CD4-positive, alpha-beta T cell treated with Interleukin-12 subunit alpha and Interleukin-12 subunit beta, for 1 hour (primary cell): ENCODE measurements around the gene MIS18A.
"Not testable (repeated sequence)": the region's sequence is repeated elsewhere in the genome, so short reads cannot be mapped to it uniquely, and the experiment has no call there.

Source experiments
- DNase-seq: peaks from one replicate; pipeline ENCODE4 v3.0.0-alpha.2; 2020

MIS18A gene

GRCh38 chr21:32303385-32303784 is 24.5 kb upstream of the MIS18A start:
- DNase-seq: no peak

DNA sequence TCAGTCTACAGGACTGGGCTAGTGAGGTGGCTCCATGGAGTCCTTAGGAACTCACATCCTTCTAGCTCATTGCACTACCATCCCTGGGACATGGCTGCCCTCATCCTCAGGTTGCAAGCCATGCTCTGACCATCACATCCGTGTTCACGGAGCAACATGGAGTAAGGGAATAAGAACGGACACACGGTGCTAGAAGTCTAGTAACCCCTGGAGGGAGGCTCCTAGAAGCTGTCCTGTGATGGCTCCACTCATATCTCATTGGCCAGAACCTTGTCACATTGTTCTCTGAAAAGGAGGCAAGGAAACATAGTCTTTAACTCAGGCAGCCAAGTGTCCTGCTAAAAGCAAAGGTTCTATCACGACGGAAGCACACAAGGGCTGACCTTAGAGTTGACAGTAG is 23.7 kb upstream of the MIS18A start:
- no peak for DNase-seq

DNA sequence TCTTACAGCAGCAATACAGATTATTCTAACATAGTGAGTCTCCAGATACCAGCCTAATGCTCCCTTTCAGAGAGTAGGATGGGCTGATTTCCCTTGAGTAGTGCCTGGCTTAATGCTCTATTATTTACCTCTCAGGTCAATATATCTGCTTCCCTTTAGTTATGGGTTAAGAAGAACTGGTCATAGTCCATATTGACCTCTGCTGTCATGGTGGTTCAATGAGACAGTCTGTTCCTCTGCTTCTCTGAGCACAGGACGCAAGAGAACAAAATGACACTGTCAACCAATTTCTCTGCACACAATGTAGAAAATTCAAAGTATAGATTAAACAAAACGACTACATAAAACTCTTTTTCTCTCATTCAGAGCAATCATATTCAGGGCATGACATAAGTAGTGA is 22.7 kb upstream of the MIS18A start:
- no peak for DNase-seq

- DNase-seq: no peak
Measured at GRCh38 chr21:32300117-32300681, 21.4 kb upstream of the MIS18A start.

DNA sequence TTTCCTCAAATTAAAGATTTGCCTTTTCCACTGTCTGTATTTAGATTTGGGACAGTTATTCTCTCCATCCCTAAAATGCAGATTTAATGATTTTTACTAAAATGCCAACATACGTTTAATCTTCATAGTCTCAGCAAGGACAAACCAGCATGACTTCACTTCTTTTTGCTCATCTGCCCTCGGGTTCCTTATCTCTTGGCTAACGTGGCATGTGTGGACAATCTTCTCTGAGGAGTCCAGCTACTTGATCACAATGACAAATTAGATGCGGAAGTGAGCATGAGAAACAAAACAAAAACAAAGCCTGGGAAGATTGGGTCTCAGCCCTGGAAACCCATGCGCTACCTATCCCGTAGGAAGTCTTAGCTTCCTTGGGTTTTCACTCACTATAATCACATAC is 20.8 kb upstream of the MIS18A start:
- DNase-seq: no peak

DNA sequence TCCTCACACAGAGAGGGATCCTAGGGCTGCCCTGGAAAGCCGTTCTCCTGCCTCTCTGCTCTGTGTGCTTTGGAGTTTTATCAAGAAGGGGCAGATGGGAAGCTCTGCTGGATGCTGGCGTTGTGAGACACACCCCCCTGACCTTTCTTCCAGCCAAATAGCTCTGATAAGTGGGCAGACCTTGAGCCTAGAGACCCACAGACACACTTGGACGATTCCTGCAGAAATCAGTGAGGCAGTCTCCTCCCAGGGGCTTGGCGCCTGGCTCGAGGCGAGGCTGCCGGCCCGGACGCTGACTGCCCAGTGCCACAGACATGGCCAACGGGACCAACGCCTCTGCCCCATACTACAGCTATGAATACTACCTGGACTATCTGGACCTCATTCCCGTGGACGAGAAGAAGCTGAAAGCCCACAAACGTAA is 19.8 kb upstream of the MIS18A start, which contains the start of gene MRAP:
MRAP (plus strand) TSS at position 198 of the 424 bp plus-strand sequence; CDS start at position 315, 117 bp downstream.
- DNase-seq: no peak

GRCh38 chr21:32298148-32298559 is 19.3 kb upstream of the MIS18A start:
- DNase-seq: no peak

GRCh38 chr21:32297449-32297848 is 18.6 kb upstream of the MIS18A start:
- DNase-seq: no peak

DNA sequence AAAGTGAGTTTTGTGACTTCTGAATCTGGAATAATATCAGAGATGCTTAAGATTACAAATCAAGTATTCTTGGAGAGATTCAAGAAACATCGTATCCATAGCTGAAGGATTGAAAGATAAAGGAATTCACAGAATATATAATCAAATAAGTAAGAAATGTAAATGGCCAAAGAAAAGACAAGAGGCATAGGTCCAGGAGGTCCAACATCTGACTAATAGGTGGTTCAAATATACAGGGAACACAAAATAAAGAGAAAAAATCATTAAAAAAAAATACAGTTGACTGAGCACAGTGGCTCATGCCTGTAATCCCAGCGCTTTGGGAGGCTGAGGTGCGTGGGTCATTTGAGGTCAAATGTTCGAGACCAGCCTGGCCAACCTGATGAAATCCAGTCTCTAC is 6.6 kb upstream of the MIS18A start:
- no peak for DNase-seq

DNA sequence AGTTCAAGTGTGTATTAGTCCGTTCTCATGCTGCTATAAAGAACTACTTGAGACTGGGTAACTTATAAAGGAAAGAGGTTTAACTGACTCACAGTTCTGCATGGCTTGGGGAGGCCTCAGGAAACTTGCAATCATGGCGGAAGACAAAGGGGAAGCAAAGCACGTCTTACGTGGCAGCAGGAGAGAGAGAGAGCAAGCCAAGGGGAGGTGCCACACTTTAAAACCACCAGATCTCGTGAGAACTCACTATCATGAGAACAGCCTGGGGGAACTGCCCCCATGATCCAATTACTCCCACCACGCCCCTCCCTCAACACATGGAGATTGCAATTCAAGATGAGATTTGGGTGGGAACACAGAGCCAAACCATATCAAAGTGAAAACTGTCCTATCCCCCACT is 4.1 kb upstream of the MIS18A start:
- DNase-seq: no peak

DNA sequence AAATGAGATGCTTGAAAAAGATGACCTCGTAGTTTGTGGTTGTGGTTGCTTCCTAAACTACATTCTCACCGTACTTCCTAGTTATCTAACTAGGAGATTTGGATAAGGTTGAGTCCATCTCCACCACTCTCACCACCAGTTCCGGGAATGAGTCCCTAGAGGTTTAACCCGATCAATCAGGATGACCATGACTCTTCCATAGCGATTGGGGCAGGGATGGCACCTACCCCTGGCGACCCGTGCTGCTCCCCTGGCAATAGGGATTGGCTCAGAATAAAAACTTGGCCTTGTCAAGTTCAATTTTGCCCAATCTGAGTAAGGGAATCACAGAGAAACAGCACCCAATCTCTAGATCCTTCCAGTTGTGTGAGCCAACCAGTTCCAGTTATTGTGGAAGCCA is 2.7 kb upstream of the MIS18A start:
- no peak for DNase-seq

DNA sequence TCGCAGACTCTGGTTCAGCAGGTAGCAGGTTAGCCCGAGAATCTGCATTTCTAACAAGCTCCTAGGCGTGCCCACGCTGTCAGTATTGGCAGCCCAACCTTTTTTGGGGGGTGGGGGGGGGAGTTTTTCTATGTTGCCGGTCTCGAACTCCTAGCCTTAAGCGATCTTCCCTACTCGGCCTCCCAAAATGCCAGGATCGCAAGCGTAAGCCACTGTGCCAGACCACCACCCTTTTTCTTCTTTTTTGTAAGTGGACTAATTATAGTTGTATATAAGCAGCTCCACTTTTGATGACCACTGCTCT is 480 bp upstream of the MIS18A start:
- DNase-seq: no peak

GRCh38 chr21:32278103-32278502 is 746 bp downstream of the MIS18A start:
- DNase-seq: no peak

DNA sequence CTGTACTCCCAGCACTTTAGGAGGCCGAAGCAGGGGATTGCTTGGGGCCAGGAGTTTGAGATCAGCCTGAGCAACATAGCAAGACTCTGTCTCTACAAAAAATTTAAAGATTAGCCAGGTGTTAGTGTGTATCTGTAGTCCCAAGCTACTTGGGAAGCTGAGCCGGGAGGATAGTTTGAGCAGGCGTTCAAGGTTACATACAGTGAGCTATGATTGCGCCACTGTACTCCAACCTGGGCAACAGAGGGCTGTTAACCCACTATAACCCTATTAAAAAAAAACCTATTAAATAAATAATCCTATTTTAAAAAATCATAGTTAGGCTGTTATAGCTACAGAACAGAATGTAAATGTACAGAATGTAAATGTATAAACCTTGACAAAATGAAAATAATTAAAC is 2.2 kb downstream of the MIS18A start:
- no peak for DNase-seq

GRCh38 chr21:32270748-32271147 is 8.1 kb downstream of the MIS18A start:
- no peak for DNase-seq

GRCh38 chr21:32265321-32265720 is 13.5 kb downstream of the MIS18A start:
- not testable (repeated sequence) for DNase-seq

GRCh38 chr21:32261929-32262328 is 16.9 kb downstream of the MIS18A start:
- DNase-seq: no peak

- DNase-seq: no peak
Measured at GRCh38 chr21:32260130-32260529, 18.7 kb downstream of the MIS18A start.

GRCh38 chr21:32258786-32259048 is 20.1 kb downstream of the MIS18A start:
- DNase-seq: not testable (repeated sequence)

DNA sequence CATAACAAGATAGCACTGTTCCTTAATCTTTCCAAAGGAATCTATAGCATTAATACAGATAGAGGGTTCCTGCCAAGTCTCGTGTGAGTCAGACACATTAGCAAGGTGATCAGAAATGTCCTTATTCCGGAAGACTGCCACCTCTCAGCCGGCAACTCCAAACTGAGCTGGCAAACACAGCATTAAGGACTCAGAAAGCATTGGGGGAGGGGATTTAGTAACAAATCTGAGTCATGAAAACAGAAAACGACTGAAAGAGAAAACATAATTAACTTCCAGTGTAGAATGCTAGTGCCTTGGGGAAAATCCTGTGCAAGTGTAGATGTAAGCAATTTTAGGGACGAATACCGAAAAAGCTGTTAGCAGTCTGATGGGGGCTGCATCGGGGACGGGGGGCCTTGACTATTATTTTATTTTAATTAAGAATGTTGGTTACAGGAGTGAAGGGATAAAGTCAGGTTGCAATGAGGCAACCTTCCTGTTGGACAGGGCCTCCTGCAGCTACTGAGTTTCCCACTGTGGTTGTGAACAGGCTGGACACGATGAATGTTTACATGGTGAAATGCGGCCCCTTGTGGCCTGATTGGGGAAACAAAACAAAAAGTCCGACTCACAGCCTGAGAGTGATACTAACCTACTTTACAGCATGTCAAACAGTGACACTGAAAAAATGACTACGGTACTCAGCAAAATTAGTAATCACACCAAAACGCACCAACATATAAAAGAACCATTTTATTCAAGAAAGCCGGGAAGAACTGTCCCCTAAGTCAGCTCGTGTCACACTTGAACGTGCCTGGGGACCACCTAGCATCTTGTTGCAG is 20.7 kb downstream of the MIS18A start:
- peak; percentile 23 for DNase-seq

GRCh38 chr21:32256873-32257620 is 21.8 kb downstream of the MIS18A start:
- no peak for DNase-seq

DNA sequence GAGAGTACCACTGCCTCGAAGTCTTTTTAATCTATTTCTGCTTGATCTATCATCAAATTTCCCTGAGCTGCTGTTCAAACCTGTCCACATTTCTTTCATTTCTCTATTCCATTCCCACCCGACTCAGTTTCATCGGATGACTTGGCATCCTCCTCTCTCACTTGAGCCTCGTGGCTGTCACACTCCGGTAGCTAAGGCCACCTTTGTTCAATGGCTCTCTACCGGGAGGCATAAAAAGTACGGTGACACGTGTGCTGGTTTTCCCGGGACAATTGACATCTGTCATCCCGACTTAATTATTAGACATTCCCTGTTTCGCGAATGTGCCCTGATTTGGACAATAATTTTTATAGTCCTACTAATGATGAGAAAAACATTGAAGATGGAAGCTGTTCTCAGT is 22.6 kb downstream of the MIS18A start:
- no peak for DNase-seq

DNA sequence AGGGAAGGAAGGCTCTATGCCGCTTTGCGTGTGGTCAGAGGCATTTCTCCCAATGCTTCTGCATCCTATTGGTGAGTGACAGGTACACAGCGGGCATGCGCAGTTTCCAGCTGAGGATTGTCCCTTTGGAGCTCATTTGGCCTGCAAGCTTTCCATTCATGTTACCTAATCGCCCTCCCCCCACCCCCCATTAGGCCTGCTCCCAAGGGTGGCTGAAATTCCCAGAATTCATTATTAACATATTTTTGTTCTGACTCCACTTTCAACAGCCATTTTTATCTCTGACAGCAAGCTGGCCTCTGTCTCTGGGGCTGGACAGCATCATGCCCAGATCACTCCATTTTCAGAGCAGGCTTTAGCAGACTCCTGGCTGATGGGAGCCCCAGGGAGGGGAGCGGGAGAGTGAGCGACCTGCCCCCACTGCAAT is 25.6 kb downstream of the MIS18A start:
- DNase-seq: no peak

- no peak for DNase-seq
Measured at GRCh38 chr21:32252136-32252535, 26.7 kb downstream of the MIS18A start.
